HEK293T (cell line): ENCODE data around the gene PPID.

Experiments used
- ARNT ChIP-seq: fragments of 450-650 bp; IDR thresholded peaks from 2 replicates; pipeline ENCODE4 v1.6.1; 2017; ENCODE audit warnings: mild to moderate bottlenecking
- BHLHE40 ChIP-seq: fragments of 450-650 bp; IDR thresholded peaks from 2 replicates; pipeline ENCODE4 v1.6.1; 2016; ENCODE audit warnings: mild to moderate bottlenecking, moderate library complexity, borderline replicate concordance
- FOXA1 ChIP-seq: fragments of 450-650 bp; IDR thresholded peaks from 2 replicates; pipeline ENCODE4 v1.6.1; 2016; ENCODE audit warnings: mild to moderate bottlenecking
- FOXK2 ChIP-seq: fragments of 450-650 bp; IDR thresholded peaks from 2 replicates; pipeline ENCODE4 v1.6.1; 2016; ENCODE audit warnings: mild to moderate bottlenecking
- L3MBTL2 ChIP-seq: fragments of 450-650 bp; conservative IDR thresholded peaks from 2 replicates; pipeline ENCODE4 v1.6.1; 2016; ENCODE audit warnings: mild to moderate bottlenecking
- PKNOX1 ChIP-seq: fragments of 450-650 bp; IDR thresholded peaks from 2 replicates; pipeline ENCODE4 v1.6.1; 2016
- SP1 ChIP-seq: fragments of 450-650 bp; IDR thresholded peaks from 2 replicates; pipeline ENCODE4 v1.6.1; 2017
- SUZ12 ChIP-seq: fragments of 450-650 bp; IDR thresholded peaks from 2 replicates; pipeline ENCODE4 v1.6.1; 2016; ENCODE audit warnings: mild to moderate bottlenecking
- TARDBP ChIP-seq: fragments of 450-650 bp; IDR thresholded peaks from 2 replicates; pipeline ENCODE4 v1.6.1; 2016
- ZNF384 ChIP-seq: fragments of 450-650 bp; IDR thresholded peaks from 2 replicates; pipeline ENCODE4 v1.6.1; 2016

- TF ChIP-seq SP1 (no peak), ARNT (no peak), L3MBTL2 (no peak), TARDBP (no peak), SUZ12 (no peak), PKNOX1 (no peak), ZNF384 (no peak), BHLHE40 (no peak), FOXK2 (no peak), FOXA1 (no peak)
These were observed 37.7 kb upstream of the PPID start for GRCh38 chr4:158760866-158761265.
